GM18873 (cell line): Measurements from ENCODE around the gene TRPC4AP.

ENCODE experiments used
- ATAC-seq: cut with Tn5 transposase; IDR thresholded peaks from one replicate; pipeline ENCODE4 v1.9.1; 2021; ENCODE audit warnings: mild to moderate bottlenecking, moderate library complexity, moderate number of reproducible peaks; ENCODE audit not compliant: unreplicated experiment, low FRiP score

The TRPC4AP gene

GRCh38 chr20:35018590-35019371 is 73.8 kb downstream of the TRPC4AP start:
- ATAC-seq: no peak

- no peak for ATAC-seq
These were observed 75.3 kb downstream of the TRPC4AP start for GRCh38 chr20:35017099-35017835.

- no peak for ATAC-seq
These were observed 76.8 kb downstream of the TRPC4AP start for GRCh38 chr20:35015863-35016193.

GRCh38 chr20:35014537-35014936 is 78.1 kb downstream of the TRPC4AP start:
- ATAC-seq: no peak

- ATAC-seq: no peak
These were observed 78.9 kb downstream of the TRPC4AP start for GRCh38 chr20:35013421-35014411.

- no peak for ATAC-seq
These were observed 80.2 kb downstream of the TRPC4AP start for GRCh38 chr20:35012227-35013069.

GRCh38 chr20:35011589-35012226 is 80.9 kb downstream of the TRPC4AP start:
- no peak for ATAC-seq

GRCh38 chr20:35010405-35011192 is 82.0 kb downstream of the TRPC4AP start:
- no peak for ATAC-seq

GRCh38 chr20:35009665-35010328 is 82.8 kb downstream of the TRPC4AP start:
- ATAC-seq: no peak

GRCh38 chr20:35008411-35009342 is 83.9 kb downstream of the TRPC4AP start:
- ATAC-seq: no peak

- no peak for ATAC-seq
These were observed 84.7 kb downstream of the TRPC4AP start for GRCh38 chr20:35007891-35008290.

- no peak for ATAC-seq
These were observed 85.2 kb downstream of the TRPC4AP start for GRCh38 chr20:35007413-35007812.

GRCh38 chr20:35006531-35006971 is 86.1 kb downstream of the TRPC4AP start:
- no peak for ATAC-seq

GRCh38 chr20:35006009-35006408 is 86.6 kb downstream of the TRPC4AP start:
- no peak for ATAC-seq

- no peak for ATAC-seq
These were observed 87.1 kb downstream of the TRPC4AP start for GRCh38 chr20:35005463-35005961.

- ATAC-seq: no peak
These were observed 87.7 kb downstream of the TRPC4AP start for GRCh38 chr20:35004749-35005462.
